Sigmoid colon (tissue), 7 donors: ENCODE measurements around the gene PLEKHD1. TPM values are rescaled to one million over a fixed set of nuclear protein-coding genes. Genes with fewer than 3 reads are reported as not detected.

ENCODE experiments used
- DNase-seq: peaks from one replicate; pipeline ENCODE4 v3.0.0-alpha.2; 2019
- H3K27ac ChIP-seq, 4 donors: fragments of 200-600 bp; sonication (generic); one replicate each; pipeline ENCODE4 v1.5.1; 2016 to 2019; ENCODE audit warnings: mild to moderate bottlenecking in 1 of 4
- H3K27me3 ChIP-seq, 3 donors: fragments of 200-600 bp; sonication (generic); one replicate each; pipeline ENCODE4 v1.5.1; 2019; ENCODE audit warnings: mild to moderate bottlenecking in 1 of 3
- H3K36me3 ChIP-seq, 4 donors: fragments of 200-600 bp; sonication (generic); one replicate each; pipeline ENCODE4 v1.5.1; 2016 to 2019
- H3K4me1 ChIP-seq, 4 donors: fragments of 200-600 bp; sonication (generic); one replicate each; pipeline ENCODE4 v1.5.1; 2017 to 2019
- H3K4me3 ChIP-seq, 4 donors: fragments of 200-600 bp; sonication (generic); one replicate each; pipeline ENCODE4 v1.5.1; 2017 to 2019; ENCODE audit warnings: mild to moderate bottlenecking in 2 of 4, moderate library complexity in 1 of 4
- H3K9me3 ChIP-seq, 4 donors: fragments of 200-600 bp in 3 of 4; sonication (generic) in 3 of 4; one replicate each; pipeline versions ENCODE4 v1.5.1 to v1.6.1; 2013 to 2019
- CTCF ChIP-seq, 4 experiments: fragments of 450-650 bp in 3 of 4; fragments of 200-600 bp in 1 of 4; IDR thresholded peaks; one replicate each; pipeline ENCODE4 v1.5.1; 2016 to 2019; ENCODE audit warnings: antibody characterized with exemption in 4 of 4, mild to moderate bottlenecking in 3 of 4, moderate library complexity in 2 of 4
- EP300 ChIP-seq, 4 donors: sonication (generic); formaldehyde crosslinking; IDR thresholded peaks; one replicate each; pipeline ENCODE4 v1.6.1; 2017; ENCODE audit warnings: antibody characterized with exemption in 4 of 4
- POLR2A ChIP-seq, 2 donors: fragments of 450-650 bp; IDR thresholded peaks; one replicate each; pipeline ENCODE4 v1.6.1; 2016; ENCODE audit warnings: antibody characterized with exemption in 2 of 2, mild to moderate bottlenecking in 2 of 2, moderate library complexity in 2 of 2
- POLR2AphosphoS5 ChIP-seq, 4 donors: sonication (generic); formaldehyde crosslinking; IDR thresholded peaks; one replicate each; pipeline ENCODE4 v1.6.1; 2017; ENCODE audit warnings: antibody characterized with exemption in 4 of 4
- WGBS, 2 donors: extraction: QIAGEN DNeasy Blood & Tissue Kit; methylation state at CpG; one replicate each; pipeline ENCODE4 v1.1.7; 2013; 5-methylcytosine and 5-hydroxymethylcytosine counted together
- intact Hi-C: fragments of 100-400 bp; cut with DNase I; formaldehyde crosslinking; loops from one replicate; pipeline ENCODE4 v1.15.1; 2023
- polyA plus RNA-seq, 3 donors: library from polyadenylated mRNA; stranded (reverse); fragments of 200-250 nt; gene quantifications; one replicate each; pipeline ENCODE4 v1.2.3, GENCODE V29; 2013
- total RNA-seq, 4 donors: library from RNA; depleted of rRNA; stranded (reverse); fragments of >200 nt; gene quantifications; one replicate each; pipeline ENCODE4 v1.1.0, GENCODE V29; 2016
- donor health status: healthy with polysubstance abuse.
- donor health status: Bipolar disorder and iron deficiency.
- donor health status: healthy.

PLEKHD1 gene
- total and polyA plus RNA-seq, 7 donors = under 0.01 to 0.55 (median 0.06) TPM; not detected in 2

GRCh38 chr14:69528930-69529329 lies 44.4 kb downstream of the PLEKHD1 start:
- 95% methylated on average over 5 of the region's 5 CpGs for WGBS, 2 donors
- Histone ChIP-seq H3K4me3 (no peak overlapping the region), H3K4me1 (no peaks in the 10 kb centered on the region), H3K36me3 (no peaks in the 10 kb centered on the region), H3K27ac (no peak overlapping the region), H3K27me3 (peaks cover 0 to 5% (median 0%) of the 10 kb centered on the region in 3 donors), H3K9me3 (no peaks in the 10 kb centered on the region)
- intact Hi-C loops = no loop called here
- DNase-seq = no peak
- TF ChIP-seq POLR2AphosphoS5 (IDR thresholded peaks at IDR 0.05) (no peak), CTCF (IDR thresholded peaks at IDR 0.05) (no peak), POLR2A (IDR thresholded peaks at IDR 0.05) (no peak), EP300 (IDR thresholded peaks at IDR 0.05) (no peak)

- DNase-seq = no peak
- WGBS, 2 donors = 87 to 91% methylated on average over 3 of the region's 3 CpGs
- intact Hi-C loops = no loop called here
These were observed 45.0 kb downstream of the PLEKHD1 start for GRCh38 chr14:69529563-69529962.

DNA sequence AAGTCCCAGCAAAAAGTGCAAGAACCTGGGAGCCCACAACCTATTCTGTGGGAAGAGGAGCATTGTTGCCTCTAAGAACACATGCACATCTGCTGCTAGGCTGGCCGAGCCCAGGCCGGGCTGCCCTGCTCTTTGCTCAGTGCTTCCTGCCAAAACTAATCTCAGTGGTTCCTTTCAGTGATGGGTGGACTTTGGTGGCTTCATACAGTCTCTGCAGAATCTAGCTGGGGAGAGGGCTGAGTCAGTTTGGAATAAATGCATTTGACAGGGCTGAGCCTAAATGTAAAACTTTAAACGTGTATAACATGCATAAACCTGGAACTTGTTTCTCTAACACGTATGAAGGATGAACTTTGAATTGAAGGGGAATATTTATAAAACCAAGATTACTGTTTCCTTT lies 45.6 kb downstream of the PLEKHD1 start:
- Histone ChIP-seq H3K9me3 (no peaks in the 10 kb centered on the region), H3K36me3 (no peaks in the 10 kb centered on the region), H3K27ac (no peak overlapping the region), H3K4me1 (no peaks in the 10 kb centered on the region), H3K27me3 (peaks cover 0 to 9% (median 0%) of the 10 kb centered on the region in 3 donors), H3K4me3 (no peak overlapping the region)
- TF ChIP-seq EP300 (IDR thresholded peaks at IDR 0.05) (no peak), POLR2AphosphoS5 (IDR thresholded peaks at IDR 0.05) (no peak), POLR2A (IDR thresholded peaks at IDR 0.05) (no peak), CTCF (IDR thresholded peaks at IDR 0.05) (no peak)
- WGBS, 2 donors = 68 to 75% methylated on average over 4 of the region's 4 CpGs
- DNase-seq = no peak
- intact Hi-C loops = no loop called here

More at GRCh38 chr14:69529563-69529962, 45.0 kb downstream of the PLEKHD1 start:
- Histone ChIP-seq H3K27me3 (peaks cover 0 to 9% (median 0%) of the 10 kb centered on the region in 3 donors), H3K27ac (no peak overlapping the region), H3K9me3 (no peaks in the 10 kb centered on the region), H3K36me3 (no peaks in the 10 kb centered on the region), H3K4me1 (no peaks in the 10 kb centered on the region), H3K4me3 (no peak overlapping the region)
- TF ChIP-seq CTCF (IDR thresholded peaks at IDR 0.05) (no peak), POLR2AphosphoS5 (IDR thresholded peaks at IDR 0.05) (no peak), POLR2A (IDR thresholded peaks at IDR 0.05) (no peak), EP300 (IDR thresholded peaks at IDR 0.05) (no peak)

DNA sequence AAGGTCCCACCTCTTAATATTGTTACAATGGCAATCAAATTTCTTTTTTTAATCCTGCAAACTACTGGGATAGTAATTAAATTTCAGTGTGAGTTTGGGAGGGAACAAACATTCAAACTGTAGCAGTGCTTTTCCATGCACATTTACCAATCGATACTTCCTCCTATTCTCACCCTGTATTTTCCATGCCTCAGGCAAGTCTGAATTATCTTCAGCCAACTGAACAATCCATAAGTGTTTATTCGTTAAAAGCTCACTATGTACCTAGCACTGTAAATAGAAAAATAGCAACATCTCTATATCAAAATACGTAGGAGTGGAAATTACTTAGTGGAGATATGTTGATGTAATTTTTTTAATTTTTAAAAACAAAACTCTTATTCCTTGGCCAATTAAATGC lies 46.6 kb downstream of the PLEKHD1 start:
- WGBS, 2 donors = 56 to 80% methylated on average over 3 of the region's 3 CpGs
- Histone ChIP-seq H3K36me3 (no peaks in the 10 kb centered on the region), H3K27me3 (peaks cover 0 to 9% (median 0%) of the 10 kb centered on the region in 3 donors), H3K4me3 (no peak overlapping the region), H3K9me3 (no peaks in the 10 kb centered on the region), H3K27ac (no peak overlapping the region), H3K4me1 (no peaks in the 10 kb centered on the region)
- DNase-seq = no peak
- no peak for TF ChIP-seq POLR2AphosphoS5 (IDR thresholded peaks at IDR 0.05)
- no peak for TF ChIP-seq EP300 (IDR thresholded peaks at IDR 0.05)
- no peak for TF ChIP-seq POLR2A (IDR thresholded peaks at IDR 0.05)
- TF ChIP-seq CTCF (IDR thresholded peaks at IDR 0.05) = no peak
- intact Hi-C loops = no loop called here
